ENCODE data around the gene SPEN. TPM values are rescaled to one million over a fixed set of nuclear protein-coding genes. Genes with fewer than 3 reads are reported as not detected.

SPEN gene
- total and polyA plus RNA-seq, 2 of the 13 experiments (the other 11 are each of a cell fraction or from before 2014, with no cell fraction given): 4.8 to 14.0 TPM

DNA sequence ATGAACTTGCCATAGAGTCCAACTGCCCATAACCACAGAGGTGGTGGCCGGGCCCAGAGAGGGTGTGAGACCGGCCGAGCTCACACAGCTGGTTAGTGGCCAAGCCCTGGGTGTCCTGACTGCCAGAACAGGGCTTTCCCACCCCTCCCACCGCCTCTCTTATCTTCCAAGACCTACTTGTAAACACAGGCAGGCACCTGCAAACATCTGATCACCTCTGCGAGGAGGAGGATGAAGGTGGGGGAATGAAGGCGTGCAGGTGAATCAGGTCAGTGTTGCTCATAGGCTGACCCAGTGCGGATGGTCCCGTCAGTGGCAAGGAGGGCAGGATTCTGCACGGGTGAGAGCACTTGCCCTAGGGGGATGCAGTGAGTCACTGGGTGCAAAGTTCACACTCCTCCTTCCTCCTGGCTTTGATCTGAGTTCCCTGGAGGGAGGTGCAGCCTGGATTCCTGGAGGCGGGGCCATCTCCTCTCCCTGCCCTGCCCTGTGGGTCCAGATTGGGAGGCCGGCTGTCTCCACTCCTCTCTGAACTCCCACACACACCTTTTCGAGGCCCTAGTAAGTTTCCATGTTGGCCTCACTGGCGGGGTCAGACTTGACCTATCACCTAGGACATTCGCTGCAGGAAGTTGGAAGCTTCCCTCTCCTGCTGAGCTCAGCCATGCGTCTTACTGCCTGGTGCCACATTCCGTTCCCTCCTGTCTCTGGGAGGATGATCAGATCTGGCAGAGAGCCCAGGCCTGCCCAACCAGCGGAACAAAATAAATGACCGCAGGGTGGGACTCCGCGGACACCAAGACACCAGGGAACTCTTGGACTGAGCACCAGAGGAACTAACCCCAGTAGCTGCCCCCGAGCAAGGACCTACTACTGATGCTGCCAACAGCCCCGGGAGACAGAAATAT is 47.3 kb upstream of the SPEN start (continued):
- TF ChIP-seq, protein P1, sequence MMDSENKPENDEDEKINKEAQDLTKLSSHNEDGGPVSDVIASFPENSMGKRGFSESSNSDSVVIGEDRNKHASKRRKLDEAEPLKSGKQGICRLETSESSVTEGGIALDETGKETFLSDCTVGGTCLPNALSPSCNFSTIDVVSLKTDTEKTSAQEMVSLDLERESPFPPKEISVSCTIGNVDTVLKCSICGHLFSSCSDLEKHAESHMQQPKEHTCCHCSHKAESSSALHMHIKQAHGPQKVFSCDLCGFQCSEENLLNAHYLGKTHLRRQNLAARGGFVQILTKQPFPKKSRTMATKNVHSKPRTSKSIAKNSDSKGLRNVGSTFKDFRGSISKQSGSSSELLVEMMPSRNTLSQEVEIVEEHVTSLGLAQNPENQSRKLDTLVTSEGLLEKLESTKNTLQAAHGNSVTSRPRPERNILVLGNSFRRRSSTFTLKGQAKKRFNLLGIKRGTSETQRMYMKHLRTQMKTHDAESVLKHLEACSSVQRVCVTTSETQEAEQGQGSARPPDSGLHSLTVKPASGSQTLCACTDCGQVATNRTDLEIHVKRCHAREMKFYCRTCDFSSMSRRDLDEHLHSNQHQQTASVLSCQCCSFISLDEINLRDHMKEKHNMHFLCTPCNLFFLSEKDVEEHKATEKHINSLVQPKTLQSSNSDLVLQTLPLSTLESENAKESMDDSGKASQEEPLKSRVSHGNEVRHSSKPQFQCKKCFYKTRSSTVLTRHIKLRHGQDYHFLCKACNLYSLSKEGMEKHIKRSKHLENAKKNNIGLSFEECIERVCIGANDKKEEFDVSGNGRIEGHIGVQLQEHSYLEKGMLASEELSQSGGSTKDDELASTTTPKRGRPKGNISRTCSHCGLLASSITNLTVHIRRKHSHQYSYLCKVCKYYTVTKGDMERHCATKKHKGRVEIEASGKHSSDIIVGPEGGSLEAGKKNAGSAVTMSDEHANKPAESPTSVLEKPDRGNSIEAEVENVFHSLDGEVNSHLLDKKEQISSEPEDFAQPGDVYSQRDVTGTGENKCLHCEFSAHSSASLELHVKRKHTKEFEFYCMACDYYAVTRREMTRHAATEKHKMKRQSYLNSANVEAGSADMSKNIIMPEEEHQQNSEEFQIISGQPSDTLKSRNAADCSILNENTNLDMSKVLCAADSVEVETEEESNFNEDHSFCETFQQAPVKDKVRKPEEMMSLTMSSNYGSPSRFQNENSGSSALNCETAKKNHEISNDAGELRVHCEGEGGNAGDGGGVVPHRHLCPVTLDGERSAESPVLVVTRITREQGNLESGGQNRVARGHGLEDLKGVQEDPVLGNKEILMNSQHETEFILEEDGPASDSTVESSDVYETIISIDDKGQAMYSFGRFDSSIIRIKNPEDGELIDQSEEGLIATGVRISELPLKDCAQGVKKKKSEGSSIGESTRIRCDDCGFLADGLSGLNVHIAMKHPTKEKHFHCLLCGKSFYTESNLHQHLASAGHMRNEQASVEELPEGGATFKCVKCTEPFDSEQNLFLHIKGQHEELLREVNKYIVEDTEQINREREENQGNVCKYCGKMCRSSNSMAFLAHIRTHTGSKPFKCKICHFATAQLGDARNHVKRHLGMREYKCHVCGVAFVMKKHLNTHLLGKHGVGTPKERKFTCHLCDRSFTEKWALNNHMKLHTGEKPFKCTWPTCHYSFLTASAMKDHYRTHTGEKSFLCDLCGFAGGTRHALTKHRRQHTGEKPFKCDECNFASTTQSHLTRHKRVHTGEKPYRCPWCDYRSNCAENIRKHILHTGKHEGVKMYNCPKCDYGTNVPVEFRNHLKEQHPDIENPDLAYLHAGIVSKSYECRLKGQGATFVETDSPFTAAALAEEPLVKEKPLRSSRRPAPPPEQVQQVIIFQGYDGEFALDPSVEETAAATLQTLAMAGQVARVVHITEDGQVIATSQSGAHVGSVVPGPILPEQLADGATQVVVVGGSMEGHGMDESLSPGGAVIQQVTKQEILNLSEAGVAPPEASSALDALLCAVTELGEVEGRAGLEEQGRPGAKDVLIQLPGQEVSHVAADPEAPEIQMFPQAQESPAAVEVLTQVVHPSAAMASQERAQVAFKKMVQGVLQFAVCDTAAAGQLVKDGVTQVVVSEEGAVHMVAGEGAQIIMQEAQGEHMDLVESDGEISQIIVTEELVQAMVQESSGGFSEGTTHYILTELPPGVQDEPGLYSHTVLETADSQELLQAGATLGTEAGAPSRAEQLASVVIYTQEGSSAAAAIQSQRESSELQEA (CRISPR knock-in tag; IDR thresholded peaks at IDR 0.05; ENCODE audit: not compliant biosample characterization): no peak
- TF ChIP-seq, protein P2, sequence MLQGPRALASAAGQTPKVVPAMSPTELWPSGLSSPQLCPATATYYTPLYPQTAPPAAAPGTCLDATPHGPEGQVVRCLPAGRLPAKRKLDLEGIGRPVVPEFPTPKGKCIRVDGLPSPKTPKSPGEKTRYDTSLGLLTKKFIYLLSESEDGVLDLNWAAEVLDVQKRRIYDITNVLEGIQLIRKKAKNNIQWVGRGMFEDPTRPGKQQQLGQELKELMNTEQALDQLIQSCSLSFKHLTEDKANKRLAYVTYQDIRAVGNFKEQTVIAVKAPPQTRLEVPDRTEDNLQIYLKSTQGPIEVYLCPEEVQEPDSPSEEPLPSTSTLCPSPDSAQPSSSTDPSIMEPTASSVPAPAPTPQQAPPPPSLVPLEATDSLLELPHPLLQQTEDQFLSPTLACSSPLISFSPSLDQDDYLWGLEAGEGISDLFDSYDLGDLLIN (CRISPR knock-in tag; IDR thresholded peaks at IDR 0.05; ENCODE audit: borderline replicate concordance): no peak
- TF ChIP-seq FOXK1 (CRISPR knock-in tag; IDR thresholded peaks at IDR 0.05; ENCODE audit: borderline replicate concordance, low read depth): peak; percentile 32; the same call in 1 of the 2 replicates
- no peak for TF ChIP-seq RFXANK (CRISPR knock-in tag; IDR thresholded peaks at IDR 0.05)
- peak; percentile 34; the same call in 1 of the 2 replicates for TF ChIP-seq ZMYM4 (CRISPR knock-in tag; IDR thresholded peaks at IDR 0.05)
- TF ChIP-seq RARA (CRISPR knock-in tag; IDR thresholded peaks at IDR 0.05): peak; percentile 94
- peak; percentile 100 for TF ChIP-seq ZNF768 (CRISPR knock-in tag; IDR thresholded peaks at IDR 0.05)
- no peak for TF ChIP-seq SP140L (CRISPR knock-in tag; IDR thresholded peaks at IDR 0.05; ENCODE audit: borderline replicate concordance)
- TF ChIP-seq, protein P3, sequence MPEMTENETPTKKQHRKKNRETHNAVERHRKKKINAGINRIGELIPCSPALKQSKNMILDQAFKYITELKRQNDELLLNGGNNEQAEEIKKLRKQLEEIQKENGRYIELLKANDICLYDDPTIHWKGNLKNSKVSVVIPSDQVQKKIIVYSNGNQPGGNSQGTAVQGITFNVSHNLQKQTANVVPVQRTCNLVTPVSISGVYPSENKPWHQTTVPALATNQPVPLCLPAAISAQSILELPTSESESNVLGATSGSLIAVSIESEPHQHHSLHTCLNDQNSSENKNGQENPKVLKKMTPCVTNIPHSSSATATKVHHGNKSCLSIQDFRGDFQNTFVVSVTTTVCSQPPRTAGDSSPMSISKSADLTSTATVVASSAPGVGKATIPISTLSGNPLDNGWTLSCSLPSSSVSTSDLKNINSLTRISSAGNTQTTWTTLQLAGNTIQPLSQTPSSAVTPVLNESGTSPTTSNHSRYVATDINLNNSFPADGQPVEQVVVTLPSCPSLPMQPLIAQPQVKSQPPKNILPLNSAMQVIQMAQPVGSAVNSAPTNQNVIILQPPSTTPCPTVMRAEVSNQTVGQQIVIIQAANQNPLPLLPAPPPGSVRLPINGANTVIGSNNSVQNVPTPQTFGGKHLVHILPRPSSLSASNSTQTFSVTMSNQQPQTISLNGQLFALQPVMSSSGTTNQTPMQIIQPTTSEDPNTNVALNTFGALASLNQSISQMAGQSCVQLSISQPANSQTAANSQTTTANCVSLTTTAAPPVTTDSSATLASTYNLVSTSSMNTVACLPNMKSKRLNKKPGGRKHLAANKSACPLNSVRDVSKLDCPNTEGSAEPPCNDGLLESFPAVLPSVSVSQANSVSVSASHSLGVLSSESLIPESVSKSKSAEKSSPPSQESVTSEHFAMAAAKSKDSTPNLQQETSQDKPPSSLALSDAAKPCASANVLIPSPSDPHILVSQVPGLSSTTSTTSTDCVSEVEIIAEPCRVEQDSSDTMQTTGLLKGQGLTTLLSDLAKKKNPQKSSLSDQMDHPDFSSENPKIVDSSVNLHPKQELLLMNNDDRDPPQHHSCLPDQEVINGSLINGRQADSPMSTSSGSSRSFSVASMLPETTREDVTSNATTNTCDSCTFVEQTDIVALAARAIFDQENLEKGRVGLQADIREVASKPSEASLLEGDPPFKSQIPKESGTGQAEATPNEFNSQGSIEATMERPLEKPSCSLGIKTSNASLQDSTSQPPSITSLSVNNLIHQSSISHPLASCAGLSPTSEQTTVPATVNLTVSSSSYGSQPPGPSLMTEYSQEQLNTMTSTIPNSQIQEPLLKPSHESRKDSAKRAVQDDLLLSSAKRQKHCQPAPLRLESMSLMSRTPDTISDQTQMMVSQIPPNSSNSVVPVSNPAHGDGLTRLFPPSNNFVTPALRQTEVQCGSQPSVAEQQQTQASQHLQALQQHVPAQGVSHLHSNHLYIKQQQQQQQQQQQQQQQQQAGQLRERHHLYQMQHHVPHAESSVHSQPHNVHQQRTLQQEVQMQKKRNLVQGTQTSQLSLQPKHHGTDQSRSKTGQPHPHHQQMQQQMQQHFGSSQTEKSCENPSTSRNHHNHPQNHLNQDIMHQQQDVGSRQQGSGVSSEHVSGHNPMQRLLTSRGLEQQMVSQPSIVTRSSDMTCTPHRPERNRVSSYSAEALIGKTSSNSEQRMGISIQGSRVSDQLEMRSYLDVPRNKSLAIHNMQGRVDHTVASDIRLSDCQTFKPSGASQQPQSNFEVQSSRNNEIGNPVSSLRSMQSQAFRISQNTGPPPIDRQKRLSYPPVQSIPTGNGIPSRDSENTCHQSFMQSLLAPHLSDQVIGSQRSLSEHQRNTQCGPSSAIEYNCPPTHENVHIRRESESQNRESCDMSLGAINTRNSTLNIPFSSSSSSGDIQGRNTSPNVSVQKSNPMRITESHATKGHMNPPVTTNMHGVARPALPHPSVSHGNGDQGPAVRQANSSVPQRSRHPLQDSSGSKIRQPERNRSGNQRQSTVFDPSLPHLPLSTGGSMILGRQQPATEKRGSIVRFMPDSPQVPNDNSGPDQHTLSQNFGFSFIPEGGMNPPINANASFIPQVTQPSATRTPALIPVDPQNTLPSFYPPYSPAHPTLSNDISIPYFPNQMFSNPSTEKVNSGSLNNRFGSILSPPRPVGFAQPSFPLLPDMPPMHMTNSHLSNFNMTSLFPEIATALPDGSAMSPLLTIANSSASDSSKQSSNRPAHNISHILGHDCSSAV (CRISPR knock-in tag; IDR thresholded peaks at IDR 0.05; ENCODE audit: borderline replicate concordance): no peak
- TF ChIP-seq CENPT (CRISPR knock-in tag; IDR thresholded peaks at IDR 0.05; ENCODE audit: low read depth): no peak
